Activated naive CD4-positive, alpha-beta T cell treated with anti-CD3 and anti-CD28 coated beads, Interleukin-2, amount 10 ng/mL, durations not matched to agents 5 hours and 36 hours (primary cell): Measurements from ENCODE around the gene ZSWIM1. TPM values are rescaled to one million over a fixed set of nuclear protein-coding genes. Genes with fewer than 3 reads are reported as not detected.

ENCODE experiments used
- total RNA-seq, 2 experiments: library from RNA; stranded (reverse); gene quantifications; one replicate each; pipeline ENCODE4 v1.2.3, GENCODE V29; 2021

The ZSWIM1 gene
- 1 to 10 TPM; 9.3 to 9.7 TPM for total RNA-seq

GRCh38 chr20:45880988-45881788, at the start of gene ZSWIM1:
ZSWIM1 (plus strand) TSS chr20:45881227; CDS start chr20:45882593, 1,366 bp downstream.

GRCh38 chr20:45833030-45833882, 47.8 kb upstream of the ZSWIM1 start, which contains the start of gene SNX21:
SNX21 (plus strand) TSS chr20:45833799; CDS start chr20:45833920, 121 bp downstream.

GRCh38 chr20:45857114-45857881, 23.7 kb upstream of the ZSWIM1 start, which contains the start of the genes ACOT8 and ZSWIM3:
ACOT8 (minus strand) TSS chr20:45857392; CDS start chr20:45857315, 77 bp downstream.
ZSWIM3 (plus strand) TSS chr20:45857614; CDS start chr20:45857826, 212 bp downstream.

GRCh38 chr20:45887346-45887715, 6.3 kb downstream of the ZSWIM1 start, which contains the start of gene SPATA25:
SPATA25 (minus strand) TSS chr20:45887622; CDS start chr20:45887590, 32 bp downstream.

GRCh38 chr20:45890985-45891983, 10.3 kb downstream of the ZSWIM1 start, which contains the start of the genes CTSA and NEURL2:
CTSA (plus strand) TSS chr20:45891335; CDS start chr20:45891569, 234 bp downstream.
NEURL2 (minus strand) TSS chr20:45891208; CDS start chr20:45890991, 217 bp downstream.

GRCh38 chr20:45911486-45912343, 30.7 kb downstream of the ZSWIM1 start, which contains the start of gene PLTP:
PLTP (minus strand) TSS chr20:45912155; CDS start chr20:45911452, 703 bp downstream.

Other genes starting within 250 kb of the ZSWIM1 start
- gene WFDC9, start 249.9 kb upstream of the ZSWIM1 start, total RNA-seq: not detected
- not detected for gene WFDC11, start 211.0 kb upstream of the ZSWIM1 start, total RNA-seq
- gene WFDC13, start 179.2 kb upstream of the ZSWIM1 start, total RNA-seq: not detected
- gene WFDC10B, start 176.2 kb upstream of the ZSWIM1 start, total RNA-seq: not detected
- gene SPINT4, start 158.9 kb upstream of the ZSWIM1 start, total RNA-seq: not detected
- not detected for gene WFDC3, start 89.3 kb upstream of the ZSWIM1 start, total RNA-seq
- 10 to 100 TPM; 27.8 to 28.2 TPM for gene DNTTIP1, start 89.3 kb upstream of the ZSWIM1 start, total RNA-seq
- 100 to 1,000 TPM; 135 to 141 TPM for gene UBE2C, start 68.6 kb upstream of the ZSWIM1 start, total RNA-seq
- not detected for gene TNNC2, start 53.9 kb upstream of the ZSWIM1 start, total RNA-seq
- under 1 TPM; 0.55 to 0.70 TPM for gene SNX21, start 47.4 kb upstream of the ZSWIM1 start, total RNA-seq
- 10 to 100 TPM; 29.6 to 32.8 TPM for gene ACOT8, start 23.8 kb upstream of the ZSWIM1 start, total RNA-seq
- 1 to 10 TPM; 5.6 to 6.6 TPM for gene ZSWIM3, start 23.6 kb upstream of the ZSWIM1 start, total RNA-seq
- 1 to 10 TPM in 1 of 2 experiments, under 1 TPM in 1; 0.96 to 2.5 TPM for gene SPATA25, start 6.4 kb downstream of the ZSWIM1 start, total RNA-seq
- 1 to 10 TPM; 2.0 to 2.9 TPM for gene NEURL2, start 10.0 kb downstream of the ZSWIM1 start, total RNA-seq
- 10 to 100 TPM; 56.9 to 57.5 TPM for gene CTSA, start 10.1 kb downstream of the ZSWIM1 start, total RNA-seq
- gene PLTP, start 30.9 kb downstream of the ZSWIM1 start, total RNA-seq: under 1 TPM; 0.43 to 0.50 TPM
- gene PCIF1, start 53.5 kb downstream of the ZSWIM1 start, total RNA-seq: 10 to 100 TPM; 46.3 to 46.8 TPM
- gene ZNF335, start 91.0 kb downstream of the ZSWIM1 start, total RNA-seq: 10 to 100 TPM; 34.9 to 35.0 TPM
- not detected for gene MMP9, start 127.7 kb downstream of the ZSWIM1 start, total RNA-seq
- gene SLC12A5, start 148.0 kb downstream of the ZSWIM1 start, total RNA-seq: under 1 TPM; 0.17 to 0.88 TPM
- 10 to 100 TPM; 26.4 to 28.3 TPM for gene NCOA5, start 208.7 kb downstream of the ZSWIM1 start, total RNA-seq
- gene CD40, start 237.1 kb downstream of the ZSWIM1 start, total RNA-seq: under 1 TPM; 0.71 to 0.82 TPM